Naive thymus-derived CD4-positive, alpha-beta T cell (primary cell): ENCODE results near the gene CIRBP. TPM values are rescaled to one million over a fixed set of nuclear protein-coding genes. Genes with fewer than 3 reads are reported as not detected.

ENCODE experiments used
- ATAC-seq: fragments of 150-1000 bp; cut with Tn5 transposase; 2 replicates; pipeline ENCODE4 v1.10.0; 2021; ENCODE audit warnings: mild to moderate bottlenecking, moderate library complexity
- CTCF ChIA-PET: fragments of 350-600 bp; sonication (Branson Sonifier 250); formaldehyde crosslinking; loops from one replicate; lab custom pipeline; 2021; ENCODE audit warnings: antibody characterized with exemption; lab: Charles Lee
- POLR2A ChIA-PET: fragments of 350-600 bp; sonication (Branson Sonifier 250); formaldehyde crosslinking; loops from one replicate; lab custom pipeline; 2021; ENCODE audit warnings: antibody characterized with exemption, inconsistent platforms; lab: Charles Lee
- DNase-seq, 9 donors: peaks; one replicate each; pipeline versions ENCODE4 v3.0.0 to v3.0.0-alpha.2; 2020 to 2022; ENCODE audit warnings: mixed read lengths in 1 of 9
- H3K27ac ChIP-seq: one replicate; pipeline ENCODE4 v1.7.0; 2013; ENCODE audit warnings: mild to moderate bottlenecking, low read depth, low read length, moderate library complexity
- H3K27me3 ChIP-seq, 2 donors: one replicate each; pipeline ENCODE4 v1.7.0; 2013; ENCODE audit warnings: low read length in 2 of 2, mild to moderate bottlenecking in 2 of 2, moderate library complexity in 2 of 2; ENCODE audit not compliant: control insufficient read depth in 2 of 2, insufficient read depth in 2 of 2
- H3K36me3 ChIP-seq, 3 experiments: 1 replicate in 2 of 3; 2 replicates in 1 of 3; pipeline ENCODE4 v1.7.0; 2013; ENCODE audit warnings: low read length in 3 of 3, mild to moderate bottlenecking in 3 of 3, moderate library complexity in 1 of 3; ENCODE audit not compliant: insufficient read depth in 3 of 3, control insufficient read depth in 2 of 3
- H3K4me1 ChIP-seq, 2 donors: one replicate each; pipeline ENCODE4 v1.7.0; 2013; ENCODE audit warnings: low read length in 2 of 2, mild to moderate bottlenecking in 2 of 2, moderate library complexity in 1 of 2; ENCODE audit not compliant: control insufficient read depth in 2 of 2, insufficient read depth in 2 of 2
- H3K4me3 ChIP-seq: 2 replicates; pipeline ENCODE4 v1.7.0; 2013; ENCODE audit warnings: mild to moderate bottlenecking, low read length
- H3K9me3 ChIP-seq, 3 experiments: 1 replicate in 2 of 3; 2 replicates in 1 of 3; pipeline ENCODE4 v1.7.0; 2013; ENCODE audit warnings: low read length in 3 of 3; ENCODE audit not compliant: control insufficient read depth in 2 of 3
- H3K27ac Mint-ChIP-seq, 9 donors: one replicate each; pipeline ENCODE4 v1.8.0; 2020 to 2022; ENCODE audit warnings: mixed read lengths in 9 of 9, mild to moderate bottlenecking in 8 of 9, moderate library complexity in 5 of 9, inconsistent platforms in 2 of 9
- H3K27me3 Mint-ChIP-seq, 5 donors: one replicate each; pipeline ENCODE4 v1.8.0; 2021 to 2022; ENCODE audit warnings: mixed read lengths in 5 of 5, mild to moderate bottlenecking in 1 of 5
- H3K36me3 Mint-ChIP-seq, 5 donors: one replicate each; pipeline ENCODE4 v1.8.0; 2020 to 2022; ENCODE audit warnings: mixed read lengths in 5 of 5, mild to moderate bottlenecking in 3 of 5, inconsistent platforms in 1 of 5
- H3K4me1 Mint-ChIP-seq, 7 donors: one replicate each; pipeline ENCODE4 v1.8.0; 2020 to 2022; ENCODE audit warnings: mixed read lengths in 7 of 7, mild to moderate bottlenecking in 3 of 7, inconsistent platforms in 1 of 7
- H3K4me3 Mint-ChIP-seq, 10 donors: one replicate each; pipeline ENCODE4 v1.8.0; 2020 to 2022; ENCODE audit warnings: mild to moderate bottlenecking in 10 of 10, mixed read lengths in 10 of 10, moderate library complexity in 6 of 10, inconsistent platforms in 2 of 10
- H3K9me3 Mint-ChIP-seq, 11 donors: one replicate each; pipeline ENCODE4 v1.8.0; 2020 to 2022; ENCODE audit warnings: mixed read lengths in 11 of 11, mild to moderate bottlenecking in 4 of 11, inconsistent platforms in 1 of 11, moderate library complexity in 1 of 11
- intact Hi-C, 2 donors: fragments of 100-400 bp; cut with micrococcal nuclease; formaldehyde crosslinking; loops; one replicate each; pipeline ENCODE4 v1.15.1; 2023
- polyA plus RNA-seq, 2 donors: library from polyadenylated mRNA; unstranded; fragments of 300-500 nt; fragmentation: Illumina TruSeq; gene quantifications; one replicate each; pipeline ENCODE4 v1.2.3, GENCODE V29; 2021
- total RNA-seq, 6 experiments: library from RNA in 5 of 6; stranded (reverse) in 5 of 6; gene quantifications; 1 replicate in 5 of 6; 2 replicates in 1 of 6; pipeline ENCODE4 v1.2.3 and lab custom pipeline; 2021 to 2026

CIRBP gene
- total and polyA plus RNA-seq, 7 experiments from 2014 or later: 233 to 629 (median 410) TPM

DNA sequence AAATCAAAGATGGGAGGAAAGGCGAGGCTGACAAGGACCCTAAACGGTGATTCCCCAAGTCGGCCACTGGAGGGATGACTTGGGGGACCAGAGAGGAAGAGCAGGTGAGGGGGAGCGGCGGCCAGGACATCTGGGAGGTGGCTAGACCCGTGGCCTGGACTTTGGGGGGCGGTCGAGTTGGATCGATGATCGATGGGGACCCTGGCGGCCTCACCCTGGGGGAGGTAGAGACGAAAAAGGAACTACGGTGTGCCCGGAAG lies 7.7 kb upstream of the CIRBP start:
- Histone ChIP-seq H3K9me3 (no peaks in the 10 kb centered on the region), H3K4me1 (peaks cover 44 to 49% of the 10 kb centered on the region in 2 donors), H3K27ac (peak overlapping the region; percentile 99), H3K4me3 (peak overlapping the region; percentile 95), H3K36me3 (peaks cover 0 to 16% (median 3%) of the 10 kb centered on the region in 3 experiments), H3K27me3 (no peaks in the 10 kb centered on the region)
- intact Hi-C loops: loop anchor here (1.0 to 10.0 kb wide), 3 partner anchors 8 to 593 kb away; partner anchors contain the start of genes CIRBP (in 2 of the 2) and FAM174C (in 1 of the 2)
- Mint-ChIP-seq H3K27me3 (no peaks in the 10 kb centered on the region), H3K27ac (peak overlapping the region; percentile 88 to 98 (median 96)), H3K4me3 (peak overlapping the region; percentile 83 to 93 (median 88)), H3K4me1 (peaks cover 34 to 61% (median 52%) of the 10 kb centered on the region in 7 donors), H3K9me3 (no peaks in the 10 kb centered on the region), H3K36me3 (peaks cover 0 to 7% (median 4%) of the 10 kb centered on the region in 5 donors)
- DNase-seq (no peak), ATAC-seq (no peak)
- POLR2A ChIA-PET: interaction anchor here (1.0 to 14.9 kb wide), 9 partner anchors 5 to 588 kb away, joined by 3 to 366 read pairs (median 6); partner anchors contain the start of genes ATP5F1D, CIRBP and FAM174C
- CTCF ChIA-PET: interaction anchor here (0.8 to 1.6 kb wide), 2 partner anchors 8 to 17 kb away, joined by 3 to 16 read pairs; no protein-coding TSS in a partner anchor

DNA sequence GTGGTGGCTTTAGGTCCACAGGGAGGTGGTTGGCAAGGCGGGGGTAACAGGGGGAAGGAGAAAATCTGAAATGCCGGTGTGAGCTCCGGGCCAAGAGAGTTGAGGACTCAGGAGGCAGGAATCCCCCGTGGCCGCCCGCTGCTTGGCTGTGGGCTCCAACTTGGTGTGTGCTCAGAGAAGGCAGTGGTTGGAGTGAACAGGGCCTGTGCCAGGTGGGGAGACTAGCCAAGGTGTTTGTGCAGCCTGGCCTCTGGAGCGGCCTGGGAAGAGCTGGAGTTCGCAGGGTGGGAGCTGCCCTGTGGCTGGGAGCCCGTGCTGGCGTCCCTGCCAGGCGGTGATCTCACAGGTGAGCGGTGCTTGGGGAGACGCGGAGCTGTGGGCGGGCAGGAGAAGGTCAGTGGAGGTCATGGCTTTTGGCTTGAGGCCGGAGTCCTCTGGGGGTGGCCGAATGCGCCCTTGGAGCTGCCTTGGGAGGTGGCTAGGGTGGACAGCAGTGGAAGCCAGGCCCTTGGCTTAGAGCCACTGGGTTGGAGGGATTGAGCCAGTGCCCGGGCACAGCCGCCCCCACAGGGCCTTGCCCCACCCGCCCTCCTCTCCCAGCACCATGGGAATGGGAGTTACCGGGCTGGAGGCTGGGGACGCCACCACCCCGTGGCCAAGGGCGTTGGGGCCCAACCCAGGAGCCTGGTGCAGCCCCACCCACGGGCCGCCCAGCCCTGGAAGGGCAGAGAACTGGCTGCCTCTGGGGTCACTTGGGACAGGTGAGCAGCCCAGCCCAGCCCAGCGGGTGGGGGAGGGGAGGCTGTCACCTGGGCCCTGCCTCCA lies 7.1 kb upstream of the CIRBP start:
- peaks cover 0 to 11% (median 0%) of the 10 kb centered on the region in 3 experiments for H3K36me3 ChIP-seq
- ChIA-PET POLR2A (interaction anchor here (1.0 to 14.9 kb wide), 10 partner anchors 5 to 588 kb away, joined by 3 to 366 read pairs (median 6); partner anchors contain the start of genes ATP5F1D, CIRBP and FAM174C), CTCF (interaction anchor here (0.8 to 1.6 kb wide), 2 partner anchors 9 to 18 kb away, joined by 3 to 16 read pairs; no protein-coding TSS in a partner anchor)
- peak overlapping the region; percentile 83 to 93 (median 88) for H3K4me3 Mint-ChIP-seq
- DNase-seq (peak in 1 of 9 donors; percentile 61), ATAC-seq (no peak)
- H3K9me3 ChIP-seq: no peaks in the 10 kb centered on the region
- H3K9me3 Mint-ChIP-seq: no peaks in the 10 kb centered on the region
- H3K27ac ChIP-seq: peak overlapping the region; percentile 99
- H3K27me3 ChIP-seq: no peaks in the 10 kb centered on the region
- H3K36me3 Mint-ChIP-seq: peaks cover 0 to 7% (median 4%) of the 10 kb centered on the region in 5 donors
- H3K27ac Mint-ChIP-seq: peak overlapping the region; percentile 88 to 98 (median 96)
- peaks cover 35 to 58% (median 49%) of the 10 kb centered on the region in 7 donors for H3K4me1 Mint-ChIP-seq
- peaks cover 0 to under 1% (median 0%) of the 10 kb centered on the region in 5 donors for H3K27me3 Mint-ChIP-seq
- H3K4me3 ChIP-seq: peak overlapping the region; percentile 95
- intact Hi-C loops: loop anchor here (1.0 to 10.0 kb wide), 3 partner anchors 7 to 593 kb away; partner anchors contain the start of genes CIRBP (in 2 of the 2) and FAM174C (in 1 of the 2)
- peaks cover 39 to 49% of the 10 kb centered on the region in 2 donors for H3K4me1 ChIP-seq

DNA sequence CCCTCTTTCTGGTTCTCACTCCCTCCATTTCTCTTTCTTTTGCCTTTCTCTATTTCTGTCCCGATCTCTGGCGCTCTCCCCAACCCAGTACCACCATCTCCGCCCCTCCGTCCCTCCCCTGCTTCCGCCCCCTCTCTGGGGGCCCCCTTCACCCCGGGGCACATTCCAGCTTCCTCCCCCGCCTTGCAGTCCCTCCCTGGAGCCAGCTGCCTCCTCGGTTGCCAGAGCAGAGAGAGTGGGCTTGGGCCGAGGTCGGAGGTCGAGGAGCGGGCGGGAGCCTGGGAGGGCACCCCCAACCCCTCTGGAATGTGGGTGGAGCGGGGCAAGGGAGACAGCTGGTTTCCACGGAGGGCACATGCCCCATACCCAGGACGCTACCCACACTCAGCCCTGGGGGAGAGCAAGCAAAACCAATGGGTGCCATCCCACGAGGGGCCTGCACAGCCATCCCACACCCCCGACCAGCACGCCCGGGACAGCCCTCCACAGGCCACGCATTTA lies 6.5 kb upstream of the CIRBP start:
- H3K27me3 Mint-ChIP-seq: peaks cover 0 to 4% (median 0%) of the 10 kb centered on the region in 5 donors
- H3K9me3 ChIP-seq: no peaks in the 10 kb centered on the region
- ATAC-seq: no peak
- peak overlapping the region in 6 of 9 donors; percentile 54 to 73 (median 64) for H3K27ac Mint-ChIP-seq
- peak overlapping the region in 8 of 10 donors; percentile 25 to 90 (median 43) for H3K4me3 Mint-ChIP-seq
- H3K9me3 Mint-ChIP-seq: no peaks in the 10 kb centered on the region
- POLR2A ChIA-PET: interaction anchor here (1.0 to 14.9 kb wide), 5 partner anchors 9 to 19 kb away, joined by 4 to 366 read pairs (median 7); partner anchors contain the start of genes ATP5F1D and FAM174C
- peaks cover 0 to 4% (median 0%) of the 10 kb centered on the region in 3 experiments for H3K36me3 ChIP-seq
- H3K4me1 ChIP-seq: peaks cover 41 to 53% of the 10 kb centered on the region in 2 donors
- H3K27ac ChIP-seq: peak overlapping the region; percentile 99
- no peak overlapping the region for H3K4me3 ChIP-seq
- H3K4me1 Mint-ChIP-seq: peaks cover 37 to 59% (median 50%) of the 10 kb centered on the region in 7 donors
- H3K36me3 Mint-ChIP-seq: peaks cover 0 to 3% (median 0%) of the 10 kb centered on the region in 5 donors
- no peaks in the 10 kb centered on the region for H3K27me3 ChIP-seq
- intact Hi-C loops: loop anchor here in 1 of 2 donors (10.0 kb wide), 1 partner anchor 592 kb away; no protein-coding TSS in a partner anchor
- no peak for DNase-seq
- CTCF ChIA-PET: interaction anchor here (1.6 kb wide), 1 partner anchor 18 kb away, joined by 16 read pairs; no protein-coding TSS in a partner anchor

DNA sequence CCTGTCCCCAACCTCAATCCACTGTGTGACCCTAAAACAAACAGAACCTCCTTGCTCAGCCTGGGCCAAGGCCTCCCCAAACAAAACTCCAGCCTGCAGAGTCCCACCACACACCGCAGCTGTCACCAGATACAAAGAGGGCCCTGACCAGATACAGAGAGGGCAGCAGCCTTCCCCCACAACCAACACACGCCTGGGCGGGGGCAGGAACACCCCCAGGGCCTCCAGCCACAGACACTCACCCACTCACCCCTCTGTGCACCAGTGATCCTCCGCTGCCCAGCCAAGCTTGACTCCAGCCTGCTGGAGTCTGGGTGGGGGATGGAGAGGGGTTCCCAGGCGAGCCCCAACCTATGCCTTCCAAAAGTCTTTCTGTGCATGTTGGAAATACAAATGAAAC lies 5.9 kb upstream of the CIRBP start:
- Histone ChIP-seq H3K9me3 (no peaks in the 10 kb centered on the region), H3K27me3 (no peaks in the 10 kb centered on the region), H3K27ac (no peak overlapping the region), H3K36me3 (no peaks in the 10 kb centered on the region), H3K4me1 (peaks cover 41 to 53% of the 10 kb centered on the region in 2 donors), H3K4me3 (no peak overlapping the region)
- H3K9me3 Mint-ChIP-seq: no peaks in the 10 kb centered on the region
- ChIA-PET CTCF (interaction anchor here (1.4 kb wide), 2 partner anchors 14 to 19 kb away, joined by 4 to 9 read pairs; no protein-coding TSS in a partner anchor), POLR2A (interaction anchor here (1.3 to 14.9 kb wide), 4 partner anchors 10 to 19 kb away, joined by 5 to 366 read pairs (median 16); partner anchors contain the start of genes ATP5F1D and FAM174C)
- H3K27ac Mint-ChIP-seq: peak overlapping the region in 8 of 9 donors; percentile 31 to 86 (median 72)
- H3K36me3 Mint-ChIP-seq: peaks cover 0 to 2% (median 0%) of the 10 kb centered on the region in 5 donors
- ATAC-seq (no peak), DNase-seq (no peak)
- peaks cover 0 to 4% (median 0%) of the 10 kb centered on the region in 5 donors for H3K27me3 Mint-ChIP-seq
- H3K4me3 Mint-ChIP-seq: peak overlapping the region in 7 of 10 donors; percentile 45 to 70 (median 47)
- peaks cover 32 to 57% (median 47%) of the 10 kb centered on the region in 7 donors for H3K4me1 Mint-ChIP-seq
- intact Hi-C loops: loop anchor here in 1 of 2 donors (10.0 kb wide), 1 partner anchor 592 kb away; no protein-coding TSS in a partner anchor

DNA sequence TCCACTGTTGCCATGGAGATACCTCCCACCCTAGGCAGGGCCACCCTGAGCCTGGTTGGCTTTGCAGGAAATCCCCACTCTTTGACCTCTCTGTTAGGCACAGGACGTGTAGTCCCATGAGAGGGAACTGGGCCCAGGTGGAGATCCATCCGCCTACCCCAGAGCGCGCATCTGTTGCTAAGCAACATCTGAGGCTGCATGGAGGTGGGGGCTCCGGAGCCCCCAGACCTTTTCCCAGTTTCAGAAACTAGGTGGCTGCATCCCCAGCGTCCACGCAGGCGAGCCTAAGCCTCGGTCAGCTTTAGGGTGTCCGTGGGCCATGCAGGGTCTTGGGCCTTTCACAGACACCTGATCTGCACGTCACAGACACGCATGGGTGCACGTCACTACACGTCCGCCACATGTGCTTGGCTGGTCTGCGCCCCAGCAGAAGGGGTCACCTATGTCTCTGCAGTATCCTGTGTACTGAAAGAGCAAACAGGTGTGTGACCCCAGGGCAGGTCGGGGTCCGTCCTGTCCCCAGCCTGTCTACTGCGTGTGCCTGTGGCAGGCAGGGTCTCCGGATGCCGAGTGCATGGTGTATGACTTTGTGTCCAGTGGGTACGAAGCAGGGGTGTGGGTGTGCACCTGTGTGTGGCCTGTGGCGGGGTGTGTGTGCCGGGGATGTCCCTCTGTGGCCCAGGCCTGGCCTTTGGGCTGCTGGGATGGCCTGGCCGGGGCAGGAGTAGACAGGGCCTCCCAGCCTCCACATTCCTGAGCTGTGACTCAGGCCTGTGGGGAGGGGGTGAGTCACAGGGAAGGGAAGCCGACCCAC lies 4.1 kb upstream of the CIRBP start:
- Histone ChIP-seq H3K9me3 (no peaks in the 10 kb centered on the region), H3K27ac (no peak overlapping the region), H3K36me3 (no peaks in the 10 kb centered on the region), H3K4me3 (no peak overlapping the region), H3K4me1 (peaks cover 37 to 47% of the 10 kb centered on the region in 2 donors), H3K27me3 (no peaks in the 10 kb centered on the region)
- ChIA-PET POLR2A (interaction anchor here (1.5 to 14.9 kb wide), 4 partner anchors 9 to 21 kb away, joined by 5 to 366 read pairs (median 122); partner anchors contain the start of genes ATP5F1D and FAM174C), CTCF (interaction anchor here (1.2 to 5.1 kb wide), 4 partner anchors 18 to 100 kb away, joined by 3 to 164 read pairs (median 6); no protein-coding TSS in a partner anchor)
- no peak for DNase-seq
- intact Hi-C loops: loop anchor here (5.0 to 10.0 kb wide), 2 partner anchors 468 to 590 kb away; partner anchors contain the start of gene PTBP1 (in 1 of the 2)
- Mint-ChIP-seq H3K27ac (peak overlapping the region in 6 of 9 donors; percentile 35 to 87 (median 70)), H3K36me3 (peaks cover 0 to 3% (median under 1%) of the 10 kb centered on the region in 5 donors), H3K4me3 (peak overlapping the region in 8 of 10 donors; percentile 10 to 96 (median 59)), H3K9me3 (peaks cover 0 to 4% (median 0%) of the 10 kb centered on the region in 11 donors), H3K4me1 (peaks cover 35 to 54% (median 41%) of the 10 kb centered on the region in 7 donors), H3K27me3 (peaks cover 0 to 6% (median 0%) of the 10 kb centered on the region in 5 donors)
- no peak for ATAC-seq
